ENCODE measurements around the gene ZNF774.

DNA sequence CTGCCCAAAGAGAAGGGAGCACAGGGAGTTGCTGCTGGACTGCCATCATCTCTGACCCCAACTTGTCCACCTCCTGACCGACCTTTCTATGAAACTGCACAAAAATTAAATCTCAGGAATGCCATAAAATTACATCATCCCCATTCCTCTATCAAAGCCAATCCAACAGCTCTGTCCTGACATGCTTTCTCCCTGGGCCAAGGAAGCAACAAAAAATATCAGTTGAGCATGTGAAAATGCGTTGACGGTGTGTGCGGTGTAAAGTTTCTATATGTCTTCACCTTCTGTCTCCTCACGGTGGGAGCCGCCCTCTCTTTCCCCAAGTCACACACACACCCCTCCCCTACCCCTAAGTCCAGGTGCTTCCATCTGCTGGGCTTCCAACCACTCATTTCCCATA lies 3.6 kb upstream of the ZNF774 start:
- TF ChIP-seq, protein P1, sequence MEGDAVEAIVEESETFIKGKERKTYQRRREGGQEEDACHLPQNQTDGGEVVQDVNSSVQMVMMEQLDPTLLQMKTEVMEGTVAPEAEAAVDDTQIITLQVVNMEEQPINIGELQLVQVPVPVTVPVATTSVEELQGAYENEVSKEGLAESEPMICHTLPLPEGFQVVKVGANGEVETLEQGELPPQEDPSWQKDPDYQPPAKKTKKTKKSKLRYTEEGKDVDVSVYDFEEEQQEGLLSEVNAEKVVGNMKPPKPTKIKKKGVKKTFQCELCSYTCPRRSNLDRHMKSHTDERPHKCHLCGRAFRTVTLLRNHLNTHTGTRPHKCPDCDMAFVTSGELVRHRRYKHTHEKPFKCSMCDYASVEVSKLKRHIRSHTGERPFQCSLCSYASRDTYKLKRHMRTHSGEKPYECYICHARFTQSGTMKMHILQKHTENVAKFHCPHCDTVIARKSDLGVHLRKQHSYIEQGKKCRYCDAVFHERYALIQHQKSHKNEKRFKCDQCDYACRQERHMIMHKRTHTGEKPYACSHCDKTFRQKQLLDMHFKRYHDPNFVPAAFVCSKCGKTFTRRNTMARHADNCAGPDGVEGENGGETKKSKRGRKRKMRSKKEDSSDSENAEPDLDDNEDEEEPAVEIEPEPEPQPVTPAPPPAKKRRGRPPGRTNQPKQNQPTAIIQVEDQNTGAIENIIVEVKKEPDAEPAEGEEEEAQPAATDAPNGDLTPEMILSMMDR (optimal IDR thresholded peaks at IDR 0.05 in 1 of 3, IDR thresholded peaks at IDR 0.05 in 1 of 3, conservative IDR thresholded peaks at IDR 0.05 in 1 of 3; ENCODE audit: extremely low read depth in 1 of 3, insufficient read depth in 2 of 3, low read length in 3 of 3) = no peak
- TF ChIP-seq EZH2 (IDR thresholded peaks at IDR 0.05; ENCODE audit: low read length) = no peak
